ENCODE data around the gene RAB22A.
A peak's percentile ranks its signal among the peaks of the same experiment; 100 is the strongest.

Gene RAB22A

DNA sequence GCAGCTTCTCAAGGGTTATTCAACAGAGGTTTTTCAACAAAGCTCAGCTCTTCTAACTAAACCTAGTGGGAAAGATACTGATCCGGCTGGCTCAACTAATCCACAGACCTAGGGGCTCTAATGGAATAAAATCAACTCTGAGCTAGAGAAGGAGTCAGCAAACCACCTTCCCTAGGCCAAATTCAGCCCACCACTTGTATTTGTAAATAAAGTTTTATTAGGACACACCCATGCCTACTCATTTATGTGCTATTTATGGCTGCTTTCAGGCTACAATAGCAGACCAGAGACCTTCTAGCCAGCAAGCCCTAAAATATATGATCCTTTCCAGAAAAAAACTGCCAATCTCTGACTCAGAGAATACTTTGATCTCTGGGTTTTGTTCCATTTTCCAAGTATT, 6.0 kb upstream of the RAB22A start:
- DNase-seq (ENCODE audit: low read depth in 2 of 2) = no peak

- DNase-seq (ENCODE audit: low read depth in 2 of 2) = no peak
These were observed 4.5 kb upstream of the RAB22A start for GRCh38 chr20:58305061-58305460.

- peak; percentile 54 to 55 for DNase-seq (ENCODE audit: low read depth in 2 of 2)
These were observed 2.9 kb upstream of the RAB22A start for GRCh38 chr20:58306421-58307261.

GRCh38 chr20:58307270-58307669, 2.2 kb upstream of the RAB22A start:
- DNase-seq (ENCODE audit: low read depth in 2 of 2) = no peak

DNA sequence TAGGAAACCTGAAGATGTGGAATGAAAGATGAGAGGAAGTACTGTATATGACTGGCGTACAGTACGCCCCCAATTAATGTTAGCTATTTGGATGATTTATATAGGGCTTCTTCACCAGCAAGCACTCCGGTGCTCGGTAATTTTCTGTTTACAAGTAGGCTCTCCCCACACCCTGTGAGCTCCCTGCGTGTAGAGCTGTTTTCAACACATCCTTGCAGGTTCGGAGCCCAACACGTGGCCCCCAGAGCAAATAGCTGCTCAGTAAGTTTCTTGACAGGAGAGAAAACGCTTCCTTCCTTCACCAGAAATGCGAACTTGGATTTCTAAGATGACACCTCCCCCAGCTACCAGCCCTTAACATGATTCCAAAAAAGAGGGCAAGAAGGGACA, 1.2 kb upstream of the RAB22A start:
- DNase-seq (ENCODE audit: low read depth in 2 of 2) = no peak

DNA sequence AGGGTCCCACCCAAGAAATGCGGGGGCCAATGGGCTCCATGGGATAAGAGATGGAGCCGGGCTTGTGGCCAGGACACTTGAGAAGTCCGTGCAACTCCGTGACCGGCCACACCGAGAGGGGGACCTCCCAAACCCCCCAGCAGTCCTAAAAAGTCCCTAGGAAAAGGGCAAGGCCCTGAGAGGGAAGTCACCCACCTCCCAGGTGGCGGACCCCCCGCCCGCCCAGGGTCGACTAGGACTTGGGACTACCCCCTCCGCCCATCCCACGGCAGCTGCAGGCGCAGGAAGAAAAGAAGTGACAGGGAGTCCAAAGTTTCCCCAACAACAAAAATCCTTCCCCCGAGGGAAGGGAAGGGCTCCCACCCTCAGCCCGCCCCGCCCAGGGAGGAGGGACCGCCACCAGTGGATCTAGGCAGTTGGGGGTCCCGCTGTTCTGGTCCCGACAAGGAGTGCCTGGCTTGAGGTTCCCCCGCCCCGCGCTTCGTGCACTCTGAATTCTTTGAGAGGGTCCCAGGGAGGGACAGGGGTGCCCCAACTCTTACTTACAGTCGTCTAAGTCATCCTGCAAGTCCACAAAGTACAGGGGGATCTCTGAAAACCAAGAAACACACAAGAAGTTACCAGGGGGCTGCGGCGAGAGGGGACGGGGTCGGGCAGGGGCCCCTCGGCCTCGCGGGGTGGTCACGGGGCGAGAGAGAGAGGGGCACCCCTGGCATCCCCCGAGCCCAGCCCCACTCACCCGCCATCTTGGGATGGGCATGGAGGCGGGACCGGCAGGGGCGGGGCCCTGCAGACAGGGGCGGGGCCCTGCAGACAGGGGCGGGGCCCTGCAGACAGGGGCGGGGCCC, 611 bp upstream of the RAB22A start:
- DNase-seq (ENCODE audit: low read depth in 2 of 2) = peak in 1 of 2 donors; percentile 43

GRCh38 chr20:58310291-58310782, 822 bp downstream of the RAB22A start:
- DNase-seq (ENCODE audit: low read depth in 2 of 2) = no peak

DNA sequence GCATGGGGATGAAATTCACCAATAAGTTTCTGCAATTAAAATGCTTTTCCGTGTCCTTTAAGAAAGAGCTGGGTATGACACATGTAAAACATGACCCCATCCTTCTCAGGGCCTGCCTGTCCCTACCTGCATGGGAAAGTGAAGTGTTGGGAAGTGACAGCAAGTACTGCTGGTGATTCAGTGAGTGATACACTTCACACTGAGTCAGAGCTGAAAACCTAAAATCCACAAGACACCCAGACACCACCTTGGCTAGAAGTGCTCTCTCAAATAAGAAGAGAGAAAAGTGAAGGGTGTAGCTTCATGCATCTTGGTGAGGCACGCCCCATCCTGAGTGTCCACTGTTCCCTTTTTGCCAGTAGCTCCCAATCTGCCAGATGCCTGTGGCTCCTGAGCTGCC, 3.3 kb downstream of the RAB22A start:
- peak in 1 of 2 donors; percentile 21 for DNase-seq (ENCODE audit: low read depth in 2 of 2)

DNA sequence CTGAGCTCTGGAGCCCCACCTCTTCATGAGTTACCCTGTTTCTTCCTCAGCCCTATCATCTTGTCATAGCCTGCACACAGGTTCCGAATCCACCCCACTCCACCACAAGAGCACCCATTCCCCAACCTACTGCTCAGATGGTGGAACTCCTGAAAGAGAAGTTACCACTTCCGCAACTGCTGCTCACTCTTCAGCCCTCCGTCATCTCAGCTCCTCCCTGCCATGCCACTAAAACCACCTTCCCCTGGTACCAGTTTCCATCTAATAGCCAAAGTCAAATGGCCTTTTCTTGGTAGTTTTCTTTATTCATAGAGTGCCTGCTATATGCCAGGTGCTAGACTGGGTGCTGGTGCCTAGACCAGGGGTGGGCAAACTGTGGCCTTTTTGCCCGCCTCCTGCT, 3.9 kb downstream of the RAB22A start:
- DNase-seq (ENCODE audit: low read depth in 2 of 2) = no peak

DNA sequence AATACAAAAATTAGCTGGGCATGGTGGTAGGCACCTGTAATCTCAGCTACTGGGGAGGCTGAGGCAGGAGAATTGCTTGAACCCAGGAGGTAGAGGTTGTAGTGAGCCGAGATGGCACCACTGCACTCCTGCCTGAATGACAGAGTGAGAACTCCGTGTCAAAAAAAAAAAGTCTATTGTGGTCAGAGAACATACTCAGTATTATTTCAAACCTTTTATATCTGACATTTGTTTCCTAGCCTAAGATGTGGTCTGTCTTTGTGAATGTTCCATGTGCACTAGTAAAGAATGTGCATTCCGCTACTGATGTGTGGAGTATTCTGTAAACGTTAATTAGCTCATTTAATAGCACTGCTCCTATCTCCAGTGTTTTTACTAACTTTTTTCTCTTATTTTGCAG, 11.7 kb downstream of the RAB22A start:
- no peak for DNase-seq (ENCODE audit: low read depth in 2 of 2)

- no peak for DNase-seq (ENCODE audit: low read depth in 2 of 2)
These were observed 12.6 kb downstream of the RAB22A start for GRCh38 chr20:58322083-58322482.

DNA sequence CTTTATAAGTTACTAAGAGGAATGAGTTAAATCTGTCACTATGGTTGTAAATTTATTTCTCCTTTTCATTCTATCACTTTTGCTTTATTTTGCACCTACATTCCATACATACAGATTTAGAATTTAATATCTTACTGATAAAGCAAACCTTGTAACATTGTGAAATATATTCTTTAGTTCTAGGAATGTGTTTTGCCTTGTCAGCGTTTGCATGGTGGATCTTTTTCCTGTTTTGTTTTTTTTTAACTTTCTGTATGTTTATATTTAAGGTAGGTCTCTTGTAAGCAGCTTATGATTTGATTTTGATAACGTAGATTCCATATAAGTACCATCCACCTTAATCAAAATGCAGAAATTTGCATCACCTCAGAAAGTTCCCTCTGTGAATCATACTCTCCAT, 16.4 kb downstream of the RAB22A start:
- DNase-seq (ENCODE audit: low read depth in 2 of 2) = no peak

- no peak for DNase-seq (ENCODE audit: low read depth in 2 of 2)
These were observed 17.7 kb downstream of the RAB22A start for GRCh38 chr20:58327211-58327610.

DNA sequence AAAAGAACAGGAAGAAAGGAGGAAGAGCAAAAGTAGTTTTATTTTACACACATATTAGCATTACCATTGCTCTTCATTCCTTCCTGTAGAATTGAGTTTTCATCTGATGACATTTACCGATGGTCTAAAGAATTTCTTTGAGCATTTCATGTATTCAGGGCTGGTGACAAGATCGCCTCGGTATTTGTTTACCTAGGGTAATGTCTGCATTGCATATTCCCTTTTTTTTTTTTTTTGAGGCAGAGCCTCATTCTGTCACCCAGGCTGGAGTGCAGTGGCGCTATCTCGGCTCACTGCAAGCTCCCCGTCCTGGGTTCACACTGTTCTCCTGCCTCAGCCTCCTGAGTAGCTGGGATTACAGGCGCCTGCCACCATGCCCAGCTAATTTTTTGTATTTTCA, 19.3 kb downstream of the RAB22A start:
- DNase-seq (ENCODE audit: low read depth in 2 of 2) = no peak

GRCh38 chr20:58329711-58330110, 20.2 kb downstream of the RAB22A start:
- DNase-seq (ENCODE audit: low read depth in 2 of 2) = no peak

DNA sequence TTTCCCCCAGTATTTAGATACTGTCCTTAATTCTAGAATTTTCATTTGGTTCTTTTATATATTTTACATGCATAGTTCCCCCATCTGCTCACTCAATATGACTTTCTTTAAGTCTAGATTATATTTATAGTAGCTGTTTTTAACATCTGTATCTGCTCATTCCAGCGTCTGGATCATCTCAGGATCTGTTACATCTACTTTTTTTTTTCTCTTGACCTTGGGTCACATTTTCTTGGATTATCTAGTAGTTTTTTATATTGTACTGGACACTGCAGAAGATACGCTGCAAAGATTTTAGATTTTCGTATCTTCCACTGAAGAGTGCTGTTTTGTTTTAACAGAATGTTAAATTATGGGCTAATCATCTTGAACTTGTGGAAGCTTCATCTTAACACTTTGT, 20.7 kb downstream of the RAB22A start:
- DNase-seq (ENCODE audit: low read depth in 2 of 2) = no peak

- DNase-seq (ENCODE audit: low read depth in 2 of 2) = no peak
These were observed 21.2 kb downstream of the RAB22A start for GRCh38 chr20:58330687-58331086.

- DNase-seq (ENCODE audit: low read depth in 2 of 2) = no peak
These were observed 22.5 kb downstream of the RAB22A start for GRCh38 chr20:58331961-58332551.

- no peak for DNase-seq (ENCODE audit: low read depth in 2 of 2)
These were observed 30.2 kb downstream of the RAB22A start for GRCh38 chr20:58339741-58340140.

DNA sequence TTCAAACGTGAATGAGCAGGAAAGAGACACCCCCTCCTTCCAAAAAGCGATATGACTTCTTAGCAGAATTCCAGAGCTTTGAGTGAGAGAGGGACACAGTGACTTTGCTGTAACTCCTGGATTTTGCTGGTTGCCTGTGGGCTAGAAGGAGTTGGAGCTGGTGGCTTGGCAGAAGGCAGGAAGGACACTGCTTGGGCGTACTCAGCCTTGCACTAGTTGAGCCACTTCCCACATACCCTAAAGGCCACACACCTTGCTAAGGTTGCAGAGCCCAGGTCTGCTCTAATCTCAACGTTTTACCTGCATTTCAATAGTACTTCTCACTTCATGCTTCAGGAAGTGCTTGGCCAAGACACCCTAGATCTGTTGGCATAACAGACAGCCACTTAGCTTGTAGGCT, 30.6 kb downstream of the RAB22A start:
- no peak for DNase-seq (ENCODE audit: low read depth in 2 of 2)

- DNase-seq (ENCODE audit: low read depth in 2 of 2) = no peak
These were observed 31.3 kb downstream of the RAB22A start for GRCh38 chr20:58340853-58341252.

Data from stimulated activated CD8-positive, alpha-beta memory T cell treated with anti-CD3 and anti-CD28 coated beads, Interleukin-15, amount 100 ng/mL, for 48 hours (primary cell).